Ishikawa (cell line): ENCODE measurements around the gene AGL.

ENCODE experiments used
- CEBPB ChIP-seq: IDR thresholded peaks from 2 replicates; pipeline ENCODE4 v1.6.1; 2012
- CREB1 ChIP-seq: IDR thresholded peaks from 2 replicates; pipeline ENCODE4 v1.6.1; 2012; ENCODE audit warnings: low read depth
- EGR1 ChIP-seq: IDR thresholded peaks from 2 replicates; pipeline ENCODE4 v1.6.1; 2012
- EP300 ChIP-seq: IDR thresholded peaks from 2 replicates; pipeline ENCODE4 v1.6.1; 2012; ENCODE audit warnings: borderline replicate concordance
- FOXM1 ChIP-seq: IDR thresholded peaks from 2 replicates; pipeline ENCODE4 v1.6.1; 2012; ENCODE audit warnings: low read depth, borderline replicate concordance
- NFIC ChIP-seq: IDR thresholded peaks from 2 replicates; pipeline ENCODE4 v1.6.1; 2012
- RAD21 ChIP-seq: IDR thresholded peaks from 2 replicates; pipeline ENCODE4 v1.6.1; 2012; ENCODE audit warnings: low read depth
- TAF1 ChIP-seq: IDR thresholded peaks from 2 replicates; pipeline ENCODE4 v1.6.1; 2012; ENCODE audit warnings: low read depth, mild to moderate bottlenecking
- TCF12 ChIP-seq: IDR thresholded peaks from 2 replicates; pipeline ENCODE4 v1.6.1; 2012; ENCODE audit warnings: low read depth
- TEAD4 ChIP-seq: IDR thresholded peaks from 2 replicates; pipeline ENCODE4 v1.6.1; 2012
- YY1 ChIP-seq: IDR thresholded peaks from 2 replicates; pipeline ENCODE4 v1.6.1; 2012; ENCODE audit warnings: low read depth
- ZBTB7A ChIP-seq: IDR thresholded peaks from 2 replicates; pipeline ENCODE4 v1.6.1; 2012; ENCODE audit warnings: low read depth
- TF ChIP-seq, protein P1 (sequence below): IDR thresholded peaks from 2 replicates; pipeline ENCODE4 v1.6.1; 2012
- TF ChIP-seq, protein P2 (sequence below): IDR thresholded peaks from 2 replicates; pipeline ENCODE4 v1.6.1; 2012
- TF ChIP-seq, protein P3 (sequence below): IDR thresholded peaks from 2 replicates; pipeline ENCODE4 v1.6.1; 2012; ENCODE audit warnings: low read depth, mild to moderate bottlenecking

AGL gene

DNA sequence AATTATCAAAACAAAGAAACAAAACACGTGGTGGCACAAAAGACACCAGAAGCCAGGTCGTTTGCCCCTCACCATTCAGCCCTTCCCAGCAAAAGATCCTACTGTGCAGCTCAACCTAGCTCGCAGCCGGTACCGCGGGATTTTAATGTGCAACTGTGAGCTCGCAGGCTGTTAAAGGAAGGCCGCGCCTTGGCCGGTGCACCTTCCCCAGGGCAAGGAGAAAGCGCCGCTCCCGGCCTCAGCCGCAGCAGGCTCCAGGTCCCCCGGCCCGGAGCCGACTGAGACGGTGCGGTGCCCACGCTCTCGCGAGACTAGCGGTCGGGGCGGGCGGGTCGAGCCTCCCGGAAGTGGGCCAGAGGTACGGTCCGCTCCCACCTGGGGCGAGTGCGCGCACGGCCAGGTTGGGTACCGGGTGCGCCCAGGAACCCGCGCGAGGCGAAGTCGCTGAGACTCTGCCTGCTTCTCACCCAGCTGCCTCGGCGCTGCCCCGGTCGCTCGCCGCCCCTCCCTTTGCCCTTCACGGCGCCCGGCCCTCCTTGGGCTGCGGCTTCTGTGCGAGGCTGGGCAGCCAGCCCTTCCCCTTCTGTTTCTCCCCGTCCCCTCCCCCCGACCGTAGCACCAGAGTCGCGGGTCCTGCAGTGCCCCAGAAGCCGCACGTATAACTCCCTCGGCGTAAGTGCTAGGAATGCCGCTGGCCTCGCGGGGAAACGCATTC is at the start of gene AGL:
Gene AGL, plus strand, starts transcription at position 618 of the 715 bp plus-strand sequence. CDS start 682 bp downstream, outside the sequence.
- TF ChIP-seq CEBPB (no peak), EP300 (0 out of 2 replicates have a peak, but pooled peaks have one; percentile 16), TCF12 (peak; percentile 40; the same call in 1 of the 2 replicates), NFIC (peak; percentile 6; the same call in 1 of the 2 replicates), RAD21 (no peak), TAF1 (peak; percentile 88), FOXM1 (no peak; the same call in 1 of the 2 replicates), ZBTB7A (0 out of 2 replicates have a peak, but pooled peaks have one; percentile 76), YY1 (peak; percentile 48), EGR1 (peak; percentile 44; the same call in 1 of the 2 replicates), TEAD4 (no peak), CREB1 (no peak)
- TF ChIP-seq, protein P1, sequence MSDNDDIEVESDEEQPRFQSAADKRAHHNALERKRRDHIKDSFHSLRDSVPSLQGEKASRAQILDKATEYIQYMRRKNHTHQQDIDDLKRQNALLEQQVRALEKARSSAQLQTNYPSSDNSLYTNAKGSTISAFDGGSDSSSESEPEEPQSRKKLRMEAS = peak; percentile 70
- TF ChIP-seq, protein P2, sequence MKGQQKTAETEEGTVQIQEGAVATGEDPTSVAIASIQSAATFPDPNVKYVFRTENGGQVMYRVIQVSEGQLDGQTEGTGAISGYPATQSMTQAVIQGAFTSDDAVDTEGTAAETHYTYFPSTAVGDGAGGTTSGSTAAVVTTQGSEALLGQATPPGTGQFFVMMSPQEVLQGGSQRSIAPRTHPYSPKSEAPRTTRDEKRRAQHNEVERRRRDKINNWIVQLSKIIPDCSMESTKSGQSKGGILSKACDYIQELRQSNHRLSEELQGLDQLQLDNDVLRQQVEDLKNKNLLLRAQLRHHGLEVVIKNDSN = no peak

DNA sequence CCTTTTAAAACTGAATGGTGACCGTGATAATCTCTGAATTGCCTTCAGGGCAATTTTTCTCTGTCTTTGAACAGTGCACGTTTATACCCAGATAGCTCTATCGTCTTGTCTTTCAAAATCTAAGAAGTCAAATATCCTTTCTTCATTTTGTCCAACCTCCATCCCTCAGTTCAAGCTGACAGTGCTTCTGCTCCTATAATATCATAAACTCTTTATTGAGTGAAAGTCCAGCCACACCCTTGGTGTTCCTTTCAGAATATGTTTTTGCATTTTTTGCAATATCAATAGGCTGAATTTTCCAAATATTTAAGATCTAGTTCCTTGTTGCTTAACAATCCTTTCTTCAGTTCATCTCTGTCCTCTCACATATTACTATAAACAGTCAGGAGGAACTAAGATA is 48.6 kb upstream of the AGL start:
- no peak for TF ChIP-seq EP300
- no peak for TF ChIP-seq TEAD4
- no peak for TF ChIP-seq FOXM1
- TF ChIP-seq TCF12 = no peak
- no peak for TF ChIP-seq NFIC
- TF ChIP-seq EGR1 = no peak
- no peak for TF ChIP-seq TAF1
- TF ChIP-seq, protein P2 = no peak
- no peak for TF ChIP-seq CEBPB
- TF ChIP-seq YY1 = no peak

DNA sequence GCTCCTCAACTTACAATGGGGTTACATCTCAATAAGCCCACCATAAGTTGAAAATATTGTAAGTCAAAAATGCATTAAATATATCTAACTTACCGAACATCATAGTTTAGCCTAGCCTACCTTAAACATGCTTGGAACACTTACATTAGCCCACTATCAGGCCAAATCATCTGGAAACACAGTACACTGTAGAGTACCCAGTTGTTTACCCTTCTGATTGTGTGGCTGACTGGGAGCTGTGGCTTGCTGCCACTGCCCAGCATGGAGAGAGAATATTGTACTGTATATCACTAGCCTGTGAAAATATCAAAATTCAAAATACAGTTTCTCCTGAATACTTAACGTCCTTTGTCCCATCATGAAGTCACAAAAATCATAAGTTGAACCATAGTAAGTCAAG is 43.3 kb upstream of the AGL start:
- TF ChIP-seq YY1 (no peak), CREB1 (no peak), CEBPB (no peak), FOXM1 (no peak), RAD21 (no peak), EP300 (no peak), TAF1 (no peak), EGR1 (no peak)
- TF ChIP-seq, protein P3, sequence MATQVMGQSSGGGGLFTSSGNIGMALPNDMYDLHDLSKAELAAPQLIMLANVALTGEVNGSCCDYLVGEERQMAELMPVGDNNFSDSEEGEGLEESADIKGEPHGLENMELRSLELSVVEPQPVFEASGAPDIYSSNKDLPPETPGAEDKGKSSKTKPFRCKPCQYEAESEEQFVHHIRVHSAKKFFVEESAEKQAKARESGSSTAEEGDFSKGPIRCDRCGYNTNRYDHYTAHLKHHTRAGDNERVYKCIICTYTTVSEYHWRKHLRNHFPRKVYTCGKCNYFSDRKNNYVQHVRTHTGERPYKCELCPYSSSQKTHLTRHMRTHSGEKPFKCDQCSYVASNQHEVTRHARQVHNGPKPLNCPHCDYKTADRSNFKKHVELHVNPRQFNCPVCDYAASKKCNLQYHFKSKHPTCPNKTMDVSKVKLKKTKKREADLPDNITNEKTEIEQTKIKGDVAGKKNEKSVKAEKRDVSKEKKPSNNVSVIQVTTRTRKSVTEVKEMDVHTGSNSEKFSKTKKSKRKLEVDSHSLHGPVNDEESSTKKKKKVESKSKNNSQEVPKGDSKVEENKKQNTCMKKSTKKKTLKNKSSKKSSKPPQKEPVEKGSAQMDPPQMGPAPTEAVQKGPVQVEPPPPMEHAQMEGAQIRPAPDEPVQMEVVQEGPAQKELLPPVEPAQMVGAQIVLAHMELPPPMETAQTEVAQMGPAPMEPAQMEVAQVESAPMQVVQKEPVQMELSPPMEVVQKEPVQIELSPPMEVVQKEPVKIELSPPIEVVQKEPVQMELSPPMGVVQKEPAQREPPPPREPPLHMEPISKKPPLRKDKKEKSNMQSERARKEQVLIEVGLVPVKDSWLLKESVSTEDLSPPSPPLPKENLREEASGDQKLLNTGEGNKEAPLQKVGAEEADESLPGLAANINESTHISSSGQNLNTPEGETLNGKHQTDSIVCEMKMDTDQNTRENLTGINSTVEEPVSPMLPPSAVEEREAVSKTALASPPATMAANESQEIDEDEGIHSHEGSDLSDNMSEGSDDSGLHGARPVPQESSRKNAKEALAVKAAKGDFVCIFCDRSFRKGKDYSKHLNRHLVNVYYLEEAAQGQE = no peak
- TF ChIP-seq, protein P2 = no peak

DNA sequence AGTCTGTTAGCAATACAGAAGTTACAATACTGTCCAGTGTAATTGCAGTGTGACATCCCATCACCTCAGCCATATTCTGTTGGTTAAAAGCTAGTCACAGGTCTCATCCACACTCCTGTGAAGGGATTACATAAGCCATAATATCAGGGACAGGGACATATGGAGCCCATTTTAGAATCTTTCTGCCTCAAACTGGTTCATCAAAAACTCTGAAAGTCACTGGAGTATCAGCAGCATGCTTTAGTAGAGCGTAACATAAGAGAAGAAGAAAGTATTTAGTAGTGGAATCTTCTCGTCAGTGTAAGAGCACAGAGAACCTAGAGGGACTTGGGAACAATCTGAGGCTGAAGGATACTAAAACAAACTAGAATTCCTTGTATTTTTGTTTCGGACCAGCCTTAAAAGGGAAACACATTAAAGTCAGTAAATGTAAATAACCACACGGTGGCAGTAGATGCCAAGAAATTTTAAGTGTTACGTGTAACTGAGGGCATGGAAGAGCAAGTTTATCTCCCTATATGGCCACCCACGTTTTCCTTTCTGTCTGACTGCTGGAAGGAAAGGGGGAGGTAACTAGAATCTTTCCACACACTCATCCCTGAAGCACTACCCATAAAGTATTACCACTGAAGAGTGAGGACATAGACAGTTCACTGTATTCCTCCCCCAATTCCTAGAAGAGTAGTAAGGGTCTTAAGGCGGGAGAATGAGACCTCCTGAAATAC is 41.6 kb upstream of the AGL start:
- TF ChIP-seq RAD21 (peak; percentile 88), YY1 (no peak), FOXM1 (no peak)

DNA sequence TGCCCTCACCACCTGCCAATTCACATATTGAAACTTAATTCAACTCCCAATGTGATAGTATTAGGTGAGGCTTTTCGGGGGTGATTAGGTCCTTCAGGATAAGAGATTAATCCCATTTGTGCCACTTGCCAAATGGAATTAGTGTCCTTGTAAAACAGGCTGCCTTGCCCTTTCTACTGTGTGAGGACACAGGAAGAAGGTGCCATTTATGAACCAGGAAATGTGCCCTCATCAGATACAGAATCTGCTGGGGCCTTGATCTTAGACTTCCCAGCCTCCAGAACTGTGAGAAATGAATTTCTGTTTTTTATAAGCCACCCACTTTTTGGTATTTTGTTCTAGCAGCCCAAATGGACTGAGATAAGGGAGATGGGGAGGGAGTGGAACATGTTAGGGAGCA is 39.1 kb upstream of the AGL start:
- TF ChIP-seq EGR1 (no peak), NFIC (no peak), CEBPB (no peak), EP300 (no peak), FOXM1 (no peak), ZBTB7A (no peak), TEAD4 (no peak)

DNA sequence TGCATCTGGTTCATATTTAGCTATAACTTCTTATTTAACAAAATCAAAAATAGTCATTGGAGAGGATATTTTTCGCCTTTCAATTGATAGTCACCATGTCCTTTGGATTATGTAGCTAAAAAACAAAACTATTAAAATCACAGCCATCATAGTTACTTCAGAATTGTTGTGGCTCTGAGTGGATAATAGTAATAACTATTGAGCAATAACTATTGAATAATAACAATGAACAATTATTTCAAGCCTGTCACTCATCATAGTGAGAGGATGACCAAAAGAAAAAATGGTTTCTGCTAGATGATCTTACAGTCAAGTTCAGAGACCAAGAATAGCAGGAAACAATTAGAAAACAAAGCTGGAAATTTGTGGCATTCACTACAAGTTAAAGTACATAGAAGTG is 38.4 kb upstream of the AGL start:
- TF ChIP-seq TCF12 (no peak), TAF1 (no peak), NFIC (no peak), TEAD4 (no peak), YY1 (no peak), RAD21 (no peak), CREB1 (no peak), ZBTB7A (no peak), EP300 (no peak), EGR1 (no peak), CEBPB (no peak), FOXM1 (no peak)
- TF ChIP-seq, protein P3 = no peak
- TF ChIP-seq, protein P2 = no peak
- TF ChIP-seq, protein P1 = no peak
